HepG2 (cell line): ENCODE measurements around the gene CCBE1. TPM values are rescaled to one million over a fixed set of nuclear protein-coding genes. Genes with fewer than 3 reads are reported as not detected.

Experiments used
- ATAC-seq: fragments of 200-7000 bp; cut with Tn5 transposase; 3 replicates; pipeline ENCODE4 v1.9.1; 2020; ENCODE audit warnings: mild to moderate bottlenecking, moderate library complexity
- BruUV-seq: library from RNA; stranded (reverse); fragments of 400-500 nt; replicated peaks from 2 replicates; lab custom pipeline; 2021; lab: Mats Ljungman, UMichigan
- CTCF ChIA-PET: fragments of 300-600 bp; formaldehyde crosslinking; extraction: SDS; loops from one replicate; lab custom pipeline; 2021; ENCODE audit warnings: low total read pairs, inconsistent platforms, low intra/inter-chr PET ratio; lab: Yijun Ruan, JAX
- POLR2A ChIA-PET: fragments of 350-600 bp; sonication (Branson Sonifier 250); formaldehyde crosslinking; loops from one replicate; lab custom pipeline; 2020; ENCODE audit warnings: antibody characterized with exemption, inconsistent platforms; lab: Yijun Ruan, JAX
- DNase-seq: peaks from one replicate; pipeline ENCODE4 v3.0.0-alpha.2; 2015; ENCODE audit warnings: low spot score
- FAIRE-seq: peaks from 3 replicates; lab custom pipeline; 2011; peaks lifted over from hg19 to GRCh38; lab: Jason Lieb, UNC
- H2AFZ ChIP-seq: one replicate; pipeline ENCODE4 v1.6.1; 2011; ENCODE audit warnings: low read length, inconsistent platforms
- H3K27ac ChIP-seq: fragments of 300-600 bp; 3 replicates; pipeline ENCODE4 v1.8.0; 2011; ENCODE audit warnings: mixed run types, mild to moderate bottlenecking, mixed read lengths, low read length, inconsistent platforms; ENCODE audit not compliant: insufficient read depth; ENCODE audit errors: extremely low read length
- H3K27me3 ChIP-seq, 2 experiments: fragments of 200-600 bp in 1 of 2; 2 replicates in 1 of 2; 3 replicates in 1 of 2; pipeline versions ENCODE4 v1.6.0 to v1.8.0; 2011; ENCODE audit warnings: low read length in 2 of 2, mild to moderate bottlenecking in 2 of 2, moderate library complexity in 2 of 2, inconsistent platforms in 1 of 2; ENCODE audit not compliant: insufficient read depth in 2 of 2, control insufficient read depth in 1 of 2
- H3K36me3 ChIP-seq, 2 experiments: fragments of 200-600 bp in 1 of 2; replicated peaks in 1 of 2; 2 replicates in 1 of 2; 3 replicates in 1 of 2; pipeline versions ENCODE4 v1.5.1 to v1.8.0; 2011; ENCODE audit warnings: low read length in 2 of 2, inconsistent platforms in 1 of 2; ENCODE audit not compliant: insufficient read depth in 2 of 2, control insufficient read depth in 1 of 2
- H3K4me1 ChIP-seq: 2 replicates; pipeline ENCODE4 v1.5.1; 2012; ENCODE audit warnings: low read length, inconsistent platforms; ENCODE audit not compliant: insufficient read depth
- H3K4me2 ChIP-seq: 2 replicates; pipeline ENCODE4 v1.6.0; 2011; ENCODE audit warnings: low read depth, low read length, inconsistent platforms
- H3K4me3 ChIP-seq, 3 experiments: fragments of 200-600 bp in 1 of 3; sonication (generic), shearing (Covaris generic) in 1 of 3; replicated peaks in 1 of 3; 2 replicates each; pipeline ENCODE4 v1.5.1; 2011 to 2016; ENCODE audit warnings: low read length in 3 of 3, inconsistent platforms in 2 of 3, low read depth in 2 of 3, mild to moderate bottlenecking in 2 of 3, control low read depth in 1 of 3, mixed read lengths in 1 of 3; ENCODE audit not compliant: insufficient read depth in 1 of 3
- H3K79me2 ChIP-seq: one replicate; pipeline ENCODE4 v1.6.1; 2011; ENCODE audit warnings: low read length, inconsistent platforms; ENCODE audit not compliant: insufficient read depth
- H3K9ac ChIP-seq: 2 replicates; pipeline ENCODE4 v1.6.0; 2011; ENCODE audit warnings: mild to moderate bottlenecking, low read depth, low read length, inconsistent platforms; ENCODE audit not compliant: insufficient read depth
- H3K9me3 ChIP-seq: 2 replicates; pipeline ENCODE4 v1.5.1; 2012; ENCODE audit warnings: mild to moderate bottlenecking, low read length
- H4K20me1 ChIP-seq: 2 replicates; pipeline ENCODE4 v1.6.0; 2011; ENCODE audit warnings: inconsistent platforms, mild to moderate bottlenecking, low read length, moderate library complexity; ENCODE audit not compliant: insufficient read depth
- CBFB ChIP-seq: sonication (generic); formaldehyde crosslinking; IDR thresholded peaks from 2 replicates; pipeline ENCODE4 v1.4.0; 2020; ENCODE audit warnings: missing genetic modification reagents
- ELF4 ChIP-seq: sonication (generic); formaldehyde crosslinking; IDR thresholded peaks from 2 replicates; pipeline ENCODE4 v1.5.0; 2020; ENCODE audit warnings: missing genetic modification reagents, mild to moderate bottlenecking, moderate library complexity, borderline replicate concordance
- HES4 ChIP-seq: sonication (generic); formaldehyde crosslinking; IDR thresholded peaks from 2 replicates; pipeline ENCODE4 v1.9.0; 2021; ENCODE audit warnings: mild to moderate bottlenecking, missing genetic modification reagents, borderline replicate concordance
- HMG20B ChIP-seq: conservative IDR thresholded peaks from 2 replicates; pipeline ENCODE4 v1.6.1; 2016; ENCODE audit warnings: missing genetic modification reagents, missing compliant biosample characterization
- KLF9 ChIP-seq: IDR thresholded peaks from 2 replicates; pipeline ENCODE4 v1.6.1; 2016; ENCODE audit warnings: low read depth
- PBX2 ChIP-seq: IDR thresholded peaks from 2 replicates; pipeline ENCODE4 v1.6.1; 2016; ENCODE audit warnings: control low read depth
- PRMT3 ChIP-seq: sonication (generic); formaldehyde crosslinking; IDR thresholded peaks from 2 replicates; pipeline ENCODE4 v1.8.1; 2022; ENCODE audit warnings: low read depth, mild to moderate bottlenecking, moderate library complexity, missing genetic modification reagents, borderline replicate concordance
- RAD51 ChIP-seq: fragments of 450-650 bp; IDR thresholded peaks from 2 replicates; pipeline ENCODE4 v1.6.1; 2016; ENCODE audit warnings: borderline replicate concordance
- SATB2 ChIP-seq: sonication (generic); formaldehyde crosslinking; IDR thresholded peaks from 2 replicates; pipeline ENCODE4 v1.5.0; 2020; ENCODE audit warnings: missing genetic modification reagents
- SIN3A ChIP-seq: IDR thresholded peaks from 2 replicates; pipeline ENCODE4 v1.6.1; 2011; ENCODE audit warnings: low read depth, mild to moderate bottlenecking, control low read depth, low read length, borderline replicate concordance
- ZBTB33 ChIP-seq: sonication (generic); formaldehyde crosslinking; IDR thresholded peaks from 2 replicates; pipeline ENCODE4 v1.4.0; 2020; ENCODE audit warnings: missing genetic modification reagents
- ZNF496 ChIP-seq: sonication (generic); formaldehyde crosslinking; IDR thresholded peaks from 2 replicates; pipeline ENCODE4 v1.8.1; 2023; ENCODE audit warnings: mild to moderate bottlenecking, moderate library complexity, missing genetic modification reagents; ENCODE audit not compliant: insufficient replicate concordance
- ZNF546 ChIP-seq: sonication (generic); formaldehyde crosslinking; conservative IDR thresholded peaks from 2 replicates; pipeline ENCODE4 v1.8.1; 2023; ENCODE audit warnings: mild to moderate bottlenecking, missing genetic modification reagents
- ZNF737 ChIP-seq: sonication (generic); formaldehyde crosslinking; IDR thresholded peaks from 2 replicates; pipeline ENCODE4 v1.5.0; 2020; ENCODE audit warnings: missing genetic modification reagents, mild to moderate bottlenecking, borderline replicate concordance
- WGBS: methylation state at CpG from one replicate; pipeline ENCODE4 v1.1.6; 2017; ENCODE audit warnings: low lambda C conversion rate; 5-methylcytosine and 5-hydroxymethylcytosine counted together
- in situ Hi-C: cut with HindIII; loops from 2 replicates; pipeline ENCODE4 v1.10.0; 2017; ENCODE audit warnings: low pct_unique_long_range_greater_than_20kb; ENCODE audit not compliant: extremely low pct_ligation_motif_present
- intact Hi-C: fragments of 100-400 bp; cut with micrococcal nuclease; formaldehyde crosslinking; loops from one replicate; pipeline ENCODE4 v1.10.0; 2022; ENCODE audit not compliant: unreplicated experiment
- polyA plus RNA-seq, 8 experiments: library from polyadenylated mRNA; depleted of rRNA in 3 of 8; stranded (reverse) in 7 of 8; unstranded in 1 of 8; fragments of >200 nt; fragmentation: Illumina TruSeq in 4 of 8; extraction: Trizol in 4 of 8; gene quantifications; 2 replicates each; pipeline versions ENCODE4 v1.2.1 to v1.2.3, GENCODE V29; 2011 to 2016; ENCODE audit warnings: low read depth in 4 of 8, missing spikeins in 1 of 8, mixed read lengths in 1 of 8; ENCODE audit not compliant: insufficient read depth in 1 of 8
- total RNA-seq, 5 experiments: library from RNA; depleted of rRNA; stranded (reverse); fragments of >200 nt; fragmentation: Illumina TruSeq; extraction: Trizol; gene quantifications; 2 replicates each; pipeline ENCODE4 v1.2.3, GENCODE V29; 2016; ENCODE audit warnings: low read depth in 1 of 5

The CCBE1 gene
- total and polyA plus RNA-seq, 2 of the 13 experiments (the other 11 are each of a cell fraction or from before 2014, with no cell fraction given): not detected

- peak; percentile 19; the same call in 1 of the 2 replicates for TF ChIP-seq RAD51
- no peak for TF ChIP-seq ZNF496
- no peak overlapping the region for H2AFZ ChIP-seq
- FAIRE-seq: no peak
- in situ Hi-C loops: no loop called here
- intact Hi-C loops: no loop called here
- no peaks in the 10 kb centered on the region for H4K20me1 ChIP-seq
- no peak overlapping the region for H3K27ac ChIP-seq
- no peak overlapping the region for H3K4me2 ChIP-seq
- CTCF ChIA-PET: no interaction called here
- H3K27me3 ChIP-seq: peaks cover 0 to 5% of the 10 kb centered on the region in 2 experiments; a peak in 2 of 5 replicates
- no peak overlapping the region for H3K4me3 ChIP-seq
- POLR2A ChIA-PET: no interaction called here
- H3K9ac ChIP-seq: no peak overlapping the region
- H3K9me3 ChIP-seq: no peaks in the 10 kb centered on the region
- no peak for ATAC-seq
- DNase-seq: no peak
- H3K4me1 ChIP-seq: no peaks in the 10 kb centered on the region
- no peaks in the 10 kb centered on the region for H3K79me2 ChIP-seq
- H3K36me3 ChIP-seq: no peaks in the 10 kb centered on the region
- 3% methylated on average over 11 of the region's 11 CpGs for WGBS
- no TSS peak for BruUV-seq
Measured at GRCh38 chr18:59547581-59548182, 149.5 kb downstream of the CCBE1 start.

GRCh38 chr18:59546188-59546587 lies 151.0 kb downstream of the CCBE1 start:
- Histone ChIP-seq H3K4me1 (no peaks in the 10 kb centered on the region), H3K9me3 (no peaks in the 10 kb centered on the region), H2AFZ (no peak overlapping the region), H3K4me3 (no peak overlapping the region), H3K9ac (no peak overlapping the region), H3K4me2 (no peak overlapping the region), H3K36me3 (no peaks in the 10 kb centered on the region), H3K79me2 (no peaks in the 10 kb centered on the region), H4K20me1 (no peaks in the 10 kb centered on the region), H3K27ac (no peak overlapping the region), H3K27me3 (peaks cover 0 to 8% of the 10 kb centered on the region in 2 experiments; a peak in 2 of 5 replicates)
- in situ Hi-C loops: no loop called here
- ChIA-PET POLR2A (no interaction called here), CTCF (no interaction called here)
- FAIRE-seq: no peak
- intact Hi-C loops: no loop called here
- DNase-seq: no peak
- 21% methylated on average over 3 of the region's 3 CpGs for WGBS
- BruUV-seq: no TSS peak
- no peak for ATAC-seq
- TF ChIP-seq HES4 (CRISPR knock-in tag) (no peak), ZNF546 (CRISPR knock-in tag) (no peak), HMG20B (CRISPR knock-in tag) (no peak), SIN3A (no peak), CBFB (CRISPR knock-in tag) (no peak), ZBTB33 (no peak), SATB2 (CRISPR knock-in tag) (no peak), ELF4 (no peak), PRMT3 (CRISPR knock-in tag) (no peak), ZNF737 (CRISPR knock-in tag) (no peak), KLF9 (no peak), PBX2 (CRISPR knock-in tag) (no peak)
